GM21825 (cell line): Measurements from ENCODE around the gene MACROH2A1.

ENCODE experiments used
- ATAC-seq: cut with Tn5 transposase; IDR thresholded peaks from one replicate; pipeline ENCODE4 v1.9.1; 2021; ENCODE audit warnings: mild to moderate bottlenecking, moderate library complexity; ENCODE audit not compliant: unreplicated experiment

The MACROH2A1 gene

GRCh38 chr5:135357685-135358084 is 41.3 kb downstream of the MACROH2A1 start:
- ATAC-seq = no peak

- no peak for ATAC-seq
Observed at GRCh38 chr5:135356522-135357318, 42.3 kb downstream of the MACROH2A1 start.

- ATAC-seq = no peak
Observed at GRCh38 chr5:135355169-135355568, 43.9 kb downstream of the MACROH2A1 start.

GRCh38 chr5:135353952-135354721 is 44.9 kb downstream of the MACROH2A1 start:
- ATAC-seq = no peak

GRCh38 chr5:135350536-135350935 is 48.5 kb downstream of the MACROH2A1 start:
- no peak for ATAC-seq

GRCh38 chr5:135349886-135350285 is 49.1 kb downstream of the MACROH2A1 start:
- no peak for ATAC-seq

- no peak for ATAC-seq
Observed at GRCh38 chr5:135349451-135349850, 49.6 kb downstream of the MACROH2A1 start.

- ATAC-seq = no peak
Observed at GRCh38 chr5:135348918-135349317, 50.1 kb downstream of the MACROH2A1 start.

GRCh38 chr5:135347392-135347791 is 51.6 kb downstream of the MACROH2A1 start:
- no peak for ATAC-seq

GRCh38 chr5:135345956-135346731 is 52.9 kb downstream of the MACROH2A1 start:
- ATAC-seq = no peak

GRCh38 chr5:135344349-135344748 is 54.7 kb downstream of the MACROH2A1 start:
- no peak for ATAC-seq

- no peak for ATAC-seq
Observed at GRCh38 chr5:135343413-135343812, 55.6 kb downstream of the MACROH2A1 start.

GRCh38 chr5:135342551-135342875 is 56.5 kb downstream of the MACROH2A1 start:
- ATAC-seq = no peak

- ATAC-seq = no peak
Observed at GRCh38 chr5:135341696-135342550, 57.1 kb downstream of the MACROH2A1 start.

GRCh38 chr5:135341016-135341666 is 57.9 kb downstream of the MACROH2A1 start:
- no peak for ATAC-seq

GRCh38 chr5:135340568-135340967 is 58.5 kb downstream of the MACROH2A1 start:
- ATAC-seq = no peak

GRCh38 chr5:135339623-135340022 is 59.4 kb downstream of the MACROH2A1 start:
- ATAC-seq = no peak

GRCh38 chr5:135339189-135339588 is 59.8 kb downstream of the MACROH2A1 start:
- ATAC-seq = no peak

GRCh38 chr5:135337064-135337463 is 62.0 kb downstream of the MACROH2A1 start:
- ATAC-seq = no peak
